ENCODE data around the gene FILIP1.
A peak's percentile ranks its signal among the peaks of the same experiment; 100 is the strongest.

The FILIP1 gene

GRCh38 chr6:75266716-75267291 lies 226.8 kb downstream of the FILIP1 start:
- ATAC-seq (ENCODE audit: insufficient read depth, low read depth) (peak; percentile 89), DNase-seq (no peak)
- H3K27me3 ChIP-seq (ENCODE audit: insufficient read depth, low read length, poor library complexity), result no peaks in the 10 kb centered on the region
- H3K4me2 ChIP-seq (ENCODE audit: insufficient read depth, low read length), result no peak overlapping the region
- H3K9ac ChIP-seq (ENCODE audit: low read depth, low read length), result no peak overlapping the region
- H2AFZ ChIP-seq (ENCODE audit: low read depth, low read length), result no peak overlapping the region
- peak; percentile 82 for TF ChIP-seq CTCF (IDR thresholded peaks at IDR 0.05; ENCODE audit: borderline replicate concordance, extremely low read depth, low read length, poor library complexity, severe bottlenecking)
- no peak for TF ChIP-seq EZH2 (IDR thresholded peaks at IDR 0.05; ENCODE audit: borderline replicate concordance, low read depth, low read length, severe bottlenecking)
- H3K4me3 ChIP-seq (ENCODE audit: low read depth in 1 of 2, low read length in 2 of 2), result no peak overlapping the region
- peaks cover 68% of the 10 kb centered on the region for H3K79me2 ChIP-seq (ENCODE audit: insufficient read depth, low read length)
- H3K27ac ChIP-seq (ENCODE audit: low read length), result no peak overlapping the region
- peaks cover 41% of the 10 kb centered on the region for H3K36me3 ChIP-seq (ENCODE audit: insufficient read depth, low read length)
- no peaks in the 10 kb centered on the region for H3K9me3 ChIP-seq (ENCODE audit: insufficient read depth, low read length, severe bottlenecking)
- peaks cover 24% of the 10 kb centered on the region; the same call in 1 of the 2 replicates for H4K20me1 ChIP-seq (ENCODE audit: insufficient read depth, low read length)
- H3K4me1 ChIP-seq (ENCODE audit: insufficient read depth, low read length), result no peaks in the 10 kb centered on the region

GRCh38 chr6:75263401-75263750 lies 230.2 kb downstream of the FILIP1 start:
- peaks cover 6% of the 10 kb centered on the region; the same call in 1 of the 2 replicates for H4K20me1 ChIP-seq (ENCODE audit: insufficient read depth, low read length)
- H3K36me3 ChIP-seq (ENCODE audit: insufficient read depth, low read length), result peaks cover 65% of the 10 kb centered on the region
- H3K4me1 ChIP-seq (ENCODE audit: insufficient read depth, low read length), result no peaks in the 10 kb centered on the region
- no peaks in the 10 kb centered on the region for H3K27me3 ChIP-seq (ENCODE audit: insufficient read depth, low read length, poor library complexity)
- H3K27ac ChIP-seq (ENCODE audit: low read length), result no peak overlapping the region
- peaks cover 36% of the 10 kb centered on the region for H3K79me2 ChIP-seq (ENCODE audit: insufficient read depth, low read length)
- H3K4me2 ChIP-seq (ENCODE audit: insufficient read depth, low read length), result no peak overlapping the region
- no peaks in the 10 kb centered on the region for H3K9me3 ChIP-seq (ENCODE audit: insufficient read depth, low read length, severe bottlenecking)
- ATAC-seq (ENCODE audit: insufficient read depth, low read depth), result no peak
- H2AFZ ChIP-seq (ENCODE audit: low read depth, low read length), result no peak overlapping the region
- no peak for TF ChIP-seq CTCF (IDR thresholded peaks at IDR 0.05; ENCODE audit: borderline replicate concordance, extremely low read depth, low read length, poor library complexity, severe bottlenecking)
- TF ChIP-seq EZH2 (IDR thresholded peaks at IDR 0.05; ENCODE audit: borderline replicate concordance, low read depth, low read length, severe bottlenecking), result no peak
- H3K9ac ChIP-seq (ENCODE audit: low read depth, low read length), result no peak overlapping the region
- H3K4me3 ChIP-seq (ENCODE audit: low read depth in 1 of 2, low read length in 2 of 2), result no peak overlapping the region
- no peak for DNase-seq

GRCh38 chr6:75262716-75263400 lies 230.7 kb downstream of the FILIP1 start:
- Histone ChIP-seq H3K79me2 (ENCODE audit: insufficient read depth, low read length) (peaks cover 31% of the 10 kb centered on the region), H4K20me1 (ENCODE audit: insufficient read depth, low read length) (peaks cover 5% of the 10 kb centered on the region; the same call in 1 of the 2 replicates), H3K27ac (ENCODE audit: low read length) (no peak overlapping the region), H2AFZ (ENCODE audit: low read depth, low read length) (no peak overlapping the region), H3K4me2 (ENCODE audit: insufficient read depth, low read length) (no peak overlapping the region), H3K4me3 (ENCODE audit: low read depth in 1 of 2, low read length in 2 of 2) (no peak overlapping the region), H3K9ac (ENCODE audit: low read depth, low read length) (no peak overlapping the region), H3K9me3 (ENCODE audit: insufficient read depth, low read length, severe bottlenecking) (no peaks in the 10 kb centered on the region), H3K36me3 (ENCODE audit: insufficient read depth, low read length) (peaks cover 66% of the 10 kb centered on the region), H3K4me1 (ENCODE audit: insufficient read depth, low read length) (no peaks in the 10 kb centered on the region), H3K27me3 (ENCODE audit: insufficient read depth, low read length, poor library complexity) (no peaks in the 10 kb centered on the region)
- no peak for ATAC-seq (ENCODE audit: insufficient read depth, low read depth)
- no peak for DNase-seq
- TF ChIP-seq CTCF (IDR thresholded peaks at IDR 0.05; ENCODE audit: borderline replicate concordance, extremely low read depth, low read length, poor library complexity, severe bottlenecking) (no peak), EZH2 (IDR thresholded peaks at IDR 0.05; ENCODE audit: borderline replicate concordance, low read depth, low read length, severe bottlenecking) (no peak)

Data from DND-41 (cell line).